ENCODE data around the gene PLP1. TPM values are rescaled to one million over a fixed set of nuclear protein-coding genes. Genes with fewer than 3 reads are reported as not detected.
A peak's percentile ranks its signal among the peaks of the same experiment; 100 is the strongest.
"Not testable (repeated sequence)": the region's sequence is repeated elsewhere in the genome, so short reads cannot be mapped to it uniquely, and the experiment has no call there.

The PLP1 gene
- total RNA-seq, 4 donors from 2014 or later, result 1.2 to 2.2 TPM; not detected in 2

DNA sequence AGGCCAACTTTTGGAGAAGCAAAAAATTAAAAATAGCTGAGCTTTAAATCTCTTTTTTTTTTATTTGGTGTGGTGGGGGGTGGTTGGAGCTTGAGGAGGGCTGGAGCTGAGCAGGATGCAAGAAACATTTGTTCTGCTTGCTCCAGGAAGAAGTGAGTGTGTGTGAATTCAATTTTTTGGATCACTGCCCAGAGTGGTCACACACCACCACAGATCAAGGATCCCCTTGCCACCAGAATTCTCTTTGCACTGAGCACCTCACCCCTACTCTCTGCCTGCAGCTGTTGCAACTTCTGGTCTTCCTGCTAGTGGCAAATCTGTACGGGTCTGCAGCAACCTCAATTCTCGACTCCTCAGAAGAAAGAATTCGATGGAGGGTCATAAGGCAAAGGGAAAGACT, 19.9 kb upstream of the PLP1 start:
- Histone ChIP-seq H3K9me3 (no peaks in the 10 kb centered on the region), H3K27ac (no peak overlapping the region), H3K36me3 (no peaks in the 10 kb centered on the region), H3K4me1 (no peaks in the 10 kb centered on the region), H3K4me3 (no peak overlapping the region), H3K27me3 (no peaks in the 10 kb centered on the region)
- intact Hi-C loops (cut with DNase I; ENCODE audit: low total_unique reads), result no loop called here
- no peak for ATAC-seq
- TF ChIP-seq POLR2A (IDR thresholded peaks at IDR 0.05), result no peak
- TF ChIP-seq, protein P1, sequence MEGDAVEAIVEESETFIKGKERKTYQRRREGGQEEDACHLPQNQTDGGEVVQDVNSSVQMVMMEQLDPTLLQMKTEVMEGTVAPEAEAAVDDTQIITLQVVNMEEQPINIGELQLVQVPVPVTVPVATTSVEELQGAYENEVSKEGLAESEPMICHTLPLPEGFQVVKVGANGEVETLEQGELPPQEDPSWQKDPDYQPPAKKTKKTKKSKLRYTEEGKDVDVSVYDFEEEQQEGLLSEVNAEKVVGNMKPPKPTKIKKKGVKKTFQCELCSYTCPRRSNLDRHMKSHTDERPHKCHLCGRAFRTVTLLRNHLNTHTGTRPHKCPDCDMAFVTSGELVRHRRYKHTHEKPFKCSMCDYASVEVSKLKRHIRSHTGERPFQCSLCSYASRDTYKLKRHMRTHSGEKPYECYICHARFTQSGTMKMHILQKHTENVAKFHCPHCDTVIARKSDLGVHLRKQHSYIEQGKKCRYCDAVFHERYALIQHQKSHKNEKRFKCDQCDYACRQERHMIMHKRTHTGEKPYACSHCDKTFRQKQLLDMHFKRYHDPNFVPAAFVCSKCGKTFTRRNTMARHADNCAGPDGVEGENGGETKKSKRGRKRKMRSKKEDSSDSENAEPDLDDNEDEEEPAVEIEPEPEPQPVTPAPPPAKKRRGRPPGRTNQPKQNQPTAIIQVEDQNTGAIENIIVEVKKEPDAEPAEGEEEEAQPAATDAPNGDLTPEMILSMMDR (IDR thresholded peaks at IDR 0.05 in 4 of 5, conservative IDR thresholded peaks at IDR 0.05 in 1 of 5), result no peak
- in situ Hi-C loops (cut with MboI; ENCODE audit: low sequenced_read_pairs in 4 of 4), result no loop called here
- DNase-seq, result no peak

DNA sequence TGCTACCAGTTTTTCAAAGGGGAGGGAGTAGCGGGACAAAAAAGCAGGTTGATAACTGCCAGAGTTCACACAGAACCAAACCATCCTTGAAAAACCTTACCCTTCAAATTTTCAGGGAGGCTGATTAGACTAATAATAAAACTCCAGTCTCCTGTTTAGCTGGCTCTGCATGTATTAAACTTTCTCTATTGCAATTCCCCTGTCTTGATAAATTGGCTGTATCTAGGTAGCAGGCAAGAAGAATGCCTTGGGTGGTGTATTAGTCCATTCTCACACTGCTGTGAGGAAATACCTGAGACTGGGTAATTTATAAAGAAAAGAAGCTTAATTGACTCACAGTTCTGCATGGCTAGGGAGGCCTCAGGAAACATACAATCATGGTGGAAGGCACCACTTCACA, 18.1 kb upstream of the PLP1 start:
- in situ Hi-C loops (cut with MboI; ENCODE audit: low sequenced_read_pairs in 4 of 4), result no loop called here
- DNase-seq (no peak), ATAC-seq (no peak)
- no peaks in the 10 kb centered on the region for H3K27me3 ChIP-seq
- no peaks in the 10 kb centered on the region for H3K4me1 ChIP-seq
- TF ChIP-seq, protein P1 (IDR thresholded peaks at IDR 0.05 in 4 of 5, conservative IDR thresholded peaks at IDR 0.05 in 1 of 5), result no peak
- H3K36me3 ChIP-seq, result no peaks in the 10 kb centered on the region
- no peak overlapping the region for H3K4me3 ChIP-seq
- intact Hi-C loops (cut with DNase I; ENCODE audit: low total_unique reads), result no loop called here
- H3K9me3 ChIP-seq, result no peaks in the 10 kb centered on the region
- no peak overlapping the region for H3K27ac ChIP-seq

DNA sequence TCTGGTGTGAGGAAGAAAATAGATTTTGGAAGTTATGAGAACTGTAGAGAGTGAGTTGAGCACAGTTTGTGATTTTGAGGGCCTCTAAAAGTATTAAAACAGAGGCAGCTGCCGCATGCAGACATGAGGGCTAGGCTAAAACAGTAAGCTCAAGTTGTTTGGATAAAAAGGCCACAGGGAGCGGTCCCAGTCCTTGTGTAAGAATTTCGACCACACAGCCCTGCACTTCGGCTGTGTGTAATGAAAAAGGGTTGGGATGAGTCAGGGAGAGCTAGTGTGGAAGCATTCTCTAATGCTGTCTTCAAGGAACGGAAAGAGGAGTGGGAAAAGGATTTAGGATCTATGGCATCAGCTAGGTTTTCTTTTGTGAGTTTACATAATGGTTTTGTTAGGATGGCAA, 13.1 kb upstream of the PLP1 start:
- H3K9me3 ChIP-seq; in situ Hi-C loops (cut with MboI; ENCODE audit: low sequenced_read_pairs in 4 of 4); H3K4me1 ChIP-seq; H3K27ac ChIP-seq; ATAC-seq; H3K27me3 ChIP-seq; H3K4me3 ChIP-seq; H3K36me3 ChIP-seq; intact Hi-C loops (cut with DNase I; ENCODE audit: low total_unique reads); DNase-seq: not testable (repeated sequence)

DNA sequence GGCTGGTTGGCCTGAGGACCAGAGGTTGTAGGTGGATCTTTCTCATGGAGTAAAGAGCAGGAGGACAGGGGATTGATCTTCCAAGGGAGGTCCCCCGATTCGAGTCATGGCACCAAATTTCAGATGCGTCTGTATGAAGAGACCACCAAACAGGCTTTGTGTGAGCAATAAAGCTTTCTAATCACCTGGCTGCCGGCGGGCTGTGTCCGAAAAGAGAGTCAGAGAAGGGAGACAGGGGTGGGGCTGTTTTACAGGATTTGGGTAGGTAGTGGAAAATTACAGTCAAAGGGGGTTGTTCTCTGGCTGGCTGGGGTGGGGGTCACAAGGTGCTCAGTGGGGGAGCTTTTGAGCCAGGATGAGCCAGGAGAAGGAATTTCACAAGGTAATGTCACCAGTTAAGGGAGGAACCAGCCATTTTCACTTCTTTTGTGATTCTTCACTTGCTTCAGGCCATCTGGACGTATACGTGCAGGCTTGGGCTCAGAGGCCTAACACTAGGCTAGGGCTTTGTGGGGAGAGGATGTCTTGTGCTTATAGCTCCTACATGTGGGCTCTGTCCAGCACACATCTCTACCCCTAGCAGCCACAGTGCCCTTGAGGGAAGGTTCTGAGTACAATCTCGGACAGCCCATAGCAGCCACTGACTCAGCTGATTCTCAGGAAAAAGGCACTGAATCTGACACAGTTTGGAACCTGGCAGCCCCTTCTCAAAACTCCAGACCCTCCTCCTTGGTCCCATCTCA, 9.7 kb upstream of the PLP1 start:
- H3K36me3 ChIP-seq; in situ Hi-C loops (cut with MboI; ENCODE audit: low sequenced_read_pairs in 4 of 4); intact Hi-C loops (cut with DNase I; ENCODE audit: low total_unique reads); ATAC-seq; H3K4me1 ChIP-seq; H3K4me3 ChIP-seq; DNase-seq; H3K27me3 ChIP-seq; H3K27ac ChIP-seq; H3K9me3 ChIP-seq: not testable (repeated sequence)

DNA sequence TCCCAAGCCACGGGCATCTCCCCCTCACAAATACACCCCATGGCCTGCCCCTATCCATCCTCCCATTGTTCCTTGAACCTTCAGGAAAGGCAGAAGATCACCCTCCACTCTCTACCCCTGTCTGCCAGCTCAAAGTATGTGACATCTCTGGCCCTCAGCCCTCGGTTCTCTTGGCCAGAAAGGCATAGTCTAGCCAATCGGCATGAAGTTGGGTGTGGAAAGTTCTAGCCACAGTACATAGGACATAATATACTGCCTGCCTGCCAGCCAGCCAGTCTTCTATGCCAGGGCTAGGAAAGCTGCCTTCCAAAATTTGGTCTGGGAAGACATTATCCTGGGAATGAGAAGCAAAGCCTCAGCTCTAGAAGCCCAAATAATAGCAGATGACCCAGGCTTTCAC, 3.2 kb upstream of the PLP1 start:
- ATAC-seq (peak in 1 of 2 donors; percentile 48), DNase-seq (no peak)
- no peaks in the 10 kb centered on the region for H3K36me3 ChIP-seq
- in situ Hi-C loops (cut with MboI; ENCODE audit: low sequenced_read_pairs in 4 of 4) (no loop called here), intact Hi-C loops (cut with DNase I; ENCODE audit: low total_unique reads) (no loop called here)
- no peak overlapping the region for H3K27ac ChIP-seq
- no peak for TF ChIP-seq POLR2A (IDR thresholded peaks at IDR 0.05)
- TF ChIP-seq, protein P1 (IDR thresholded peaks at IDR 0.05 in 4 of 5, conservative IDR thresholded peaks at IDR 0.05 in 1 of 5), result no peak
- no peaks in the 10 kb centered on the region for H3K4me1 ChIP-seq
- H3K9me3 ChIP-seq, result no peaks in the 10 kb centered on the region
- H3K27me3 ChIP-seq, result no peaks in the 10 kb centered on the region
- H3K4me3 ChIP-seq, result no peak overlapping the region

All from gastrocnemius medialis (tissue), 4 donors.